ENCODE data around the gene SNAPC2.

DNA sequence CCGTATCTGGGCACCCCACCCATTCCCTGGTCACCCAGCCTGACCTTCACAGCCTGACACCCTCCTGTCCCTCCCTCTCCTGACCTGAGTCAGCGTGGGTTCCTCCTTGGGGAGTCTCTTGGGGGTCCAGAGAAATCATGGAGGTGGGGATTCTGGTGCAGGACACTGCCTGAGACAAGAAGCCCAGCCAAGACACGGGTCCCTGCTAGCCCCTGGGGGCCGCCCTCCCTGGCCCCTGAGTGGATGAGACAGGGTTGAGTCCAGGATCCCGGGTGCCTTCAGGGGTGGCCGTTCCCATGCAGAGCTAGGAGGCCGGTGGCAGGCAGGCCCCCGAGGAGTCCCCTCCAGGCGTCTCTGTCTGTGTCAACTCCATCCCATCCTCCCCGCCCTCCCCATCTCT, 14.9 kb upstream of the SNAPC2 start:
- TF ChIP-seq EZH2 (IDR thresholded peaks at IDR 0.05; ENCODE audit: insufficient read depth, poor library complexity, severe bottlenecking) (no peak), EZH2phosphoT487 (IDR thresholded peaks at IDR 0.05; ENCODE audit: insufficient read depth, low read depth) (no peak)
